ENCODE data around the gene HAVCR1.

The HAVCR1 gene

DNA sequence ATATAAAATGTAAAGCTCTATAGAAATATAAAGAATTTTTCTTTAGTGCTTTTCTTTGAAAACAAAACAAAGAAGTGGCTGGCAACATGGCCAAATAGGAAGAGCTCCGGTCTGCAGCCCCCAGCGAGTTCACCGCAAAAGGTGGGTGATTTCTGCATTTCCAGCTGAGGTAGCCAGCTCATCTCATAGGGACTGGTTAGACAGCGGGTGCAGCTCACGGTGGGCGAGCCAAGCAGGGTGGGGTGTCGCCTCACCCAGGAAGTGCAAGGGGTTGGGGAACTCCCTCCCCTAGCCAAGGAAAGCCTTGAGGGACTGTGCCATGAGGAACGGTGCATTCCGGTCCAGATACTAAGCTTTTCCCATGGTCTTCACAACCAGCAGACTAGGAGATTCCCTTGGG, 74.9 kb downstream of the HAVCR1 start:
- no peak for ATAC-seq

DNA sequence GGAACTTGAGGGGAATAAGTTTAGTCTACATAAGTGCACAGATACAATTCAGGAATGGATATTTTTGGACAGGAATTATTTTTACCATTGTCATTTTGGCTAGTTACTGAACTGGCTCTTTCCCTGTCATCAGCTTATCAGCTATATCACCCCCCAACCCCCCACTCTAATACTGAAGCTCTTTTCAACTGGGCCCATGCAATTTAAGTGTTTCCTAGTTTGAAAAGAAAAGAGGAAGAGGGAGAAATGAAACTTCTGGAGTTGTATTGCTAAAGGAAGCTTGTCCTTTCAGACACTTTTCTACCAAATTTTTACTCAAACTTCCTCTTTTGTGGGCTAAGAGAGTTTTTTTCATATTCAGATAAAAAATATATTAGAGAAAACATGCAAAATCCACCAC, 77.4 kb downstream of the HAVCR1 start:
- no peak for ATAC-seq

Measured in activated CD4-positive, CD25-positive, alpha-beta regulatory T cell treated with anti-CD3 and anti-CD28 coated beads, Interleukin-2, amount 50 U/mL, for 24 hours (primary cell).